Measurements from ENCODE around the gene SLC4A8.

The SLC4A8 gene

GRCh38 chr12:51528852-51529650 lies 104.4 kb downstream of the SLC4A8 start:
- no peak for DNase-seq

- no peak for DNase-seq
These were observed 105.0 kb downstream of the SLC4A8 start for GRCh38 chr12:51529651-51529970.

GRCh38 chr12:51530208-51530607 lies 105.6 kb downstream of the SLC4A8 start:
- DNase-seq: no peak

- DNase-seq: no peak
These were observed 106.8 kb downstream of the SLC4A8 start for GRCh38 chr12:51531284-51531977.

GRCh38 chr12:51531978-51532497 lies 107.4 kb downstream of the SLC4A8 start:
- DNase-seq: peak; percentile 34 to 61 (median 46)

GRCh38 chr12:51533799-51534198 lies 109.2 kb downstream of the SLC4A8 start:
- DNase-seq: no peak

GRCh38 chr12:51534216-51535074 lies 109.8 kb downstream of the SLC4A8 start:
- DNase-seq: no peak

- no peak for DNase-seq
These were observed 111.5 kb downstream of the SLC4A8 start for GRCh38 chr12:51536159-51536558.

- no peak for DNase-seq
These were observed 113.5 kb downstream of the SLC4A8 start for GRCh38 chr12:51538149-51538548.

GRCh38 chr12:51538599-51538998 lies 114.0 kb downstream of the SLC4A8 start:
- no peak for DNase-seq

GRCh38 chr12:51540996-51541395 lies 116.4 kb downstream of the SLC4A8 start:
- DNase-seq: no peak

GRCh38 chr12:51546097-51546496 lies 121.5 kb downstream of the SLC4A8 start:
- no peak for DNase-seq

- no peak for DNase-seq
These were observed 123.0 kb downstream of the SLC4A8 start for GRCh38 chr12:51547606-51548005.

GRCh38 chr12:51548241-51548640 lies 123.6 kb downstream of the SLC4A8 start:
- DNase-seq: no peak

- no peak for DNase-seq
These were observed 125.0 kb downstream of the SLC4A8 start for GRCh38 chr12:51549637-51550036.
